HK-2 (cell line): ENCODE measurements around the gene NR0B1.

Source experiments
- DNase-seq: peaks from one replicate; pipeline ENCODE4 v3.0.0-alpha.2; 2018; ENCODE audit not compliant: unreplicated experiment

The NR0B1 gene

DNA sequence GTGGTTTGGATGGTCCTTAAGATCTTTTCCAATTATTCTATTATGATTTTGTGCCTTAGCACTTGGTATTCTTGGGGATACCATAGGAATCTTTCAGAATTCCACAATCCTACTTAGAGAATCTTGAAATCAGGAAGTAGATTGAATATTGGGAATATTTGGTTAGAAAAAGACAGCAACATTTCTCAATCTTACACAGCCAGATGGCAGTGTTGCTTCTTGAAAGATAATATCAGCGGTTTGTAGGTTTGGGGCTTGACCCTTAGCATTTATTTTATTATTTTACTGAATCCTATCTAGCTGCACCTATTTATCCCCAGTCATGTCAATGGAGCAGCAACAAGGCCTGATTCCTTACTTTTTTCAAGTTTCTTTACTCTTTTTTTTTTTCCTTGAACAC, 33.7 kb downstream of the NR0B1 start:
- DNase-seq, result no peak

DNA sequence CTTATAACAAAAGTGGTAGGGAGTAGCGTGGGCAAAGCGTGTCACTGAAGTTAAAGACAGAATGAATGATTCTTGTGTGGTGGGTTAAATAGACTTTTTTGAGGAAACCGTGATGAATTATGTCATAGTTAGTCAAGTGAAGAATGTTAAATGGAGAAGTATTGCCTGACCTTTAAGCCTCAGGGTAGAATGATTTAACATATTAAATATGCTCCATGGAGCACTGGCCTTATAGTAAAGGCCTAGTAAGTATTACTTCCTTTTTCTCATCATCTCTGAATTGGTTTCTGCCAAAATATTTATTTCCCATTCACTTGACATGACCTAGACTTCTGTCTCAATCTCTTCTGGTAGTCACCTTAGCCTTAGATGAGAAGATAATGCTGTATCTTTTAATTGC, 38.6 kb downstream of the NR0B1 start:
- DNase-seq, result no peak

DNA sequence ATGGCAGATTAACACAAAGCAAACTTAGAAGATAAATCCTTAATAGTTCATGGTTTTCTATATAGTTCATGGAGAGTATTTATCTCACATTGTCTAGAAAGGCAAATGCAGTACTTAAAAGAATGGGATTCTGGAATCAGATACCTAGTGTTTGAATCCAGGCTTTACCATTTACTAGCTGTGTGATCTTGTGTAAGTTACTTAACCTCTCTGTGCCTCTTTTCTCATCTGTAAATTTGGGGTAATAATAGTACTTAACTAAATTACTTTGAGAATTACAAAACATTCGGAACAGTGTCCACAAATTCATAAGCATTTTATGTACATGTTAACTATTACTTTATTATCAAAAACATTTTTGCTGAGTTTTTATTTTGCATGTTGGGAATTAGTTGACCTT, 46.4 kb downstream of the NR0B1 start:
- DNase-seq, result no peak

DNA sequence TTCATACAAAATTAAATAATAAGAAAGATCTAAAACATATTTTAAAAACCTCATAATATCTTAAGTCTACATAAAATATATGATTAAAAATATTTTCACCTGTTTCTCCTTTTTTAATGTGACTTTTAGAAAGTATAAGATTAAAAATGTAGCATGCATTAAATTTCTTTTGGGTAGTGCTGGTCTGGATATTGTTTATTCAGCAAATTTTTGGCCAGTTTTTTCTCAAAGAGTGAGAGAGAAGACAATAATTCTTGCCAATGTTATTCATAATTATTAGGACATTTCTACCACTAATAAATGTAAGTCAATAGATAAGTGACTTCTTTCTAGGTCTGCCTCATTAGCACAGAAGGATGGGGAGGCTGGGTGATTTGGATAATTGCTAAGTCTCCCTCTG, 48.2 kb downstream of the NR0B1 start:
- DNase-seq, result no peak

DNA sequence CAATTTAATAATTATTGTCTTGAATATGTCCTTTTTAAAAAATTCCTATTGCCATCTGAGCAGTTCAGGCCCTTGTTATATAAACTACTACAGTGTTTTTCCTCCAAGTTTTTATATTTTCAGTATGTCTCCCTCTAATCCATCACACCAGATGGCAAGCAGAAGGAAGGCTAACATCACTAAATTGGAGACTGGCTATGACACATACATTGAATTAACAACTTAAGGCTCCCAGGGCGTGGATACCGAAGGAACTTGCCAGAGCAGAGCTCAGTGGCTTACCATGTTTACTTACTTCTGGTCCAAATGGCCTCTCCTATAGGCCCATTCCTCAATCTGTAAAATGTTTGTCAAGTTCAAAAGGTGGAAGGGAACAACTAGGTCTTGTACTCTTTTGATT, 49.3 kb downstream of the NR0B1 start:
- no peak for DNase-seq
